Bronchial epithelial cell (primary cell): ENCODE measurements around the gene RAD1. TPM values are rescaled to one million over a fixed set of nuclear protein-coding genes. Genes with fewer than 3 reads are reported as not detected.

Source experiments
- DNase-seq: peaks from one replicate; pipeline ENCODE4 v3.0.0-alpha.2; 2010; ENCODE audit warnings: low read depth
- FAIRE-seq: peaks from 2 replicates; lab custom pipeline; 2011; peaks lifted over from hg19 to GRCh38; lab: Jason Lieb, UNC
- H3K27me3 ChIP-seq: 2 replicates; pipeline ENCODE4 v1.5.1; 2011; ENCODE audit warnings: low read length; ENCODE audit not compliant: control insufficient read depth, insufficient read depth
- H3K36me3 ChIP-seq: 2 replicates; pipeline ENCODE4 v1.5.1; 2011; ENCODE audit warnings: low read length; ENCODE audit not compliant: control insufficient read depth, insufficient read depth
- H3K4me3 ChIP-seq: 2 replicates; pipeline ENCODE4 v1.5.1; 2011; ENCODE audit warnings: mild to moderate bottlenecking, low read depth, low read length, control low read depth
- total RNA-seq: library from RNA; depleted of rRNA; stranded (reverse); fragments of >200 nt; gene quantifications from 2 replicates; pipeline ENCODE4 v1.2.1, GENCODE V29; 2014
- TF ChIP-seq, protein P1 (sequence below): IDR thresholded peaks from 2 replicates; pipeline ENCODE4 v1.5.1; 2011; ENCODE audit warnings: mild to moderate bottlenecking, moderate library complexity, low read length, control low read depth, inconsistent platforms; ENCODE audit not compliant: insufficient read depth, severe bottlenecking

Gene RAD1
- total RNA-seq, 1 donor from 2014 or later: 15.8 TPM

DNA sequence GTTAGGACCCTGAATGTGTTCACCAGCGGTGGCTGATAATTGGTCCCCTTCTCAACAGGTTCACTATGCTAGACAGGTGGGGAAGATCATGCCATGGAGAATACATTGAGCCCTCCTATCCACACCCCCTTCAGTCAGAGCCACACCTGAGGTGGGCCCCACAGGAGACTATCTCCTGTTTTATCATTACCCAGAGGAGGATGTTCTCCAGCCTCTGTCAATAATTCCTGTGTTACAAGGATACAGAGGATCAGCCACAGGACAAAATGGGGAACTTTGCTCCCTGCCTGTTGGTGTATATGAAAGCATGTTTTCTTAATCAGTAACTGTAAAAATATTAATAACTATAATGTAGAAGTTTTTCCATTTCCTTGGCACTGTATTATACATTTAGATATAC, 25.9 kb downstream of the RAD1 start:
- DNase-seq (no peak), FAIRE-seq (no peak)
- no peaks in the 10 kb centered on the region for H3K36me3 ChIP-seq
- no peak overlapping the region for H3K4me3 ChIP-seq
- H3K27me3 ChIP-seq: no peaks in the 10 kb centered on the region
- TF ChIP-seq, protein P1, sequence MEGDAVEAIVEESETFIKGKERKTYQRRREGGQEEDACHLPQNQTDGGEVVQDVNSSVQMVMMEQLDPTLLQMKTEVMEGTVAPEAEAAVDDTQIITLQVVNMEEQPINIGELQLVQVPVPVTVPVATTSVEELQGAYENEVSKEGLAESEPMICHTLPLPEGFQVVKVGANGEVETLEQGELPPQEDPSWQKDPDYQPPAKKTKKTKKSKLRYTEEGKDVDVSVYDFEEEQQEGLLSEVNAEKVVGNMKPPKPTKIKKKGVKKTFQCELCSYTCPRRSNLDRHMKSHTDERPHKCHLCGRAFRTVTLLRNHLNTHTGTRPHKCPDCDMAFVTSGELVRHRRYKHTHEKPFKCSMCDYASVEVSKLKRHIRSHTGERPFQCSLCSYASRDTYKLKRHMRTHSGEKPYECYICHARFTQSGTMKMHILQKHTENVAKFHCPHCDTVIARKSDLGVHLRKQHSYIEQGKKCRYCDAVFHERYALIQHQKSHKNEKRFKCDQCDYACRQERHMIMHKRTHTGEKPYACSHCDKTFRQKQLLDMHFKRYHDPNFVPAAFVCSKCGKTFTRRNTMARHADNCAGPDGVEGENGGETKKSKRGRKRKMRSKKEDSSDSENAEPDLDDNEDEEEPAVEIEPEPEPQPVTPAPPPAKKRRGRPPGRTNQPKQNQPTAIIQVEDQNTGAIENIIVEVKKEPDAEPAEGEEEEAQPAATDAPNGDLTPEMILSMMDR: no peak

DNA sequence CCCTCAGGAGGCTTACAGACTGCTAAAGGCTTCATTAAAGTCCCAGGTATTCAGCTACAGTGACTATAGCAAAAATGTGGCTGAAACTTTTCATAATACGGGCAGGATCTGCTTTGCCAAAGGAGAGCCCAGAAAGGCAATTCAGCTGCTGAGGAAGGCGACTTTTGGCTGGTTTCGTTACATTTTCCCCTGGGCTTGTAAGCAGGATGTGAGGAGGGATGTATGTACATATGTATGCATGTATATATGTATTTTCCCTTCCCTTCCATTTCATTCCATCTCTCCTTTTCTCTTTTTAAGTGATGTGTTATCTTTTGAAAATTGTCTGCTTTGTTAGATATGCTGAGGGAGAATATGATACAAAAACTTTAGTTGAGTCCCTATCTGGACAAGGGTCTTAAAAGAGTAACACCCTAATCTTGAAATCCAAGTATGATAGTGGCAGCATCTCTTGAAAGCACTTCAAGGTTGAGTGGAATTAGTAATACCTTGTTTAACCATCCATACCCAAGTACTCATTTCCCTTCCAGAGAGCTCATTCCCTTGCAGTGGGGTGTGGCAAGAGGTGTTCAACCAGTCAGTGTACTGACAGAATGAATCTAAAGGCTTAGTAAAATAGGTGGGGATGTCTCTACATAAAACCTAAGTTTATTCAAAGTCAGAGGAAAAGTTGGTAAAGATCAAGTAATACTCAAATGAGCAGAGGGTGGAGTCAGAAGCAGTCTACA, 28.7 kb downstream of the RAD1 start:
- DNase-seq: peak; percentile 25
- no peak for FAIRE-seq
- H3K27me3 ChIP-seq: no peaks in the 10 kb centered on the region
- TF ChIP-seq, protein P1: no peak
- no peak overlapping the region for H3K4me3 ChIP-seq
- H3K36me3 ChIP-seq: no peaks in the 10 kb centered on the region

DNA sequence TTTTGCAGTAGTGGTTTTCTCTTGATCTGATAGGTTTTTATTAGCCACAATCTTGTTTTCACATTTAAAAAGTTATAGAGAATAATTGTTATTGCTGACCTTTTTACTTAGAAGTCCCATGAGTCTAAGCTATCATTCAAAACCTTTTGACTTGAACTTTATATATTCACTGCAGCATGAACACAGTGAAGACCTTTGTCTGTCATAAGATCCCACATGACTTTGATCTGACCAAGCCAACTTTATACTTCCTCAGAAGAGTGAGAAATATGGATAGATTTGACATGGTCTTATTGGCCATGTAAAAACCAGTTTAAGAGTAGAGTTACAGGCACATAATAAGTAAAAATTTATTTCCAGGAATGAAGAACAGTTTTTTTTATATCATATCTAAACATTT, 34.1 kb downstream of the RAD1 start:
- Histone ChIP-seq H3K36me3 (no peaks in the 10 kb centered on the region), H3K27me3 (no peaks in the 10 kb centered on the region), H3K4me3 (no peak overlapping the region)
- FAIRE-seq: no peak
- TF ChIP-seq, protein P1: no peak
- DNase-seq: no peak

DNA sequence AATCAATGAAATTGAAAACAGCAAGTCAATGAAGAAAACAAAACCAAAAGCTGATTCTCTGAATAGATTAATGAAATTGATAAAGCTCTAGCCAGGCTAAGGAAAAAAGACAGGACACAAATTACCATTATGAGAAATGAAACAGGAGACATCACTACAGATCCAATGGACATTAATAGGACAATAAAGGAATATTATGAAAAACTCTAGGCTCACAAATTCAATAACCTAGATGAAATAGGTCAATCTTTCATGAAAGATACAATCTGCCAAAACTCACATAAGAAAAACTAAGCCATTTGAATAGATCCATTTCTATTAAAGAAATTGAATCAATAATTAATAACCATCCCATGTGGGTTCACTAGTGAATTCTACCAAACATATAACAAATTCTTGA, 39.0 kb downstream of the RAD1 start:
- Histone ChIP-seq H3K36me3 (no peaks in the 10 kb centered on the region), H3K4me3 (no peak overlapping the region), H3K27me3 (no peaks in the 10 kb centered on the region)
- TF ChIP-seq, protein P1: no peak
- FAIRE-seq (no peak), DNase-seq (no peak)

DNA sequence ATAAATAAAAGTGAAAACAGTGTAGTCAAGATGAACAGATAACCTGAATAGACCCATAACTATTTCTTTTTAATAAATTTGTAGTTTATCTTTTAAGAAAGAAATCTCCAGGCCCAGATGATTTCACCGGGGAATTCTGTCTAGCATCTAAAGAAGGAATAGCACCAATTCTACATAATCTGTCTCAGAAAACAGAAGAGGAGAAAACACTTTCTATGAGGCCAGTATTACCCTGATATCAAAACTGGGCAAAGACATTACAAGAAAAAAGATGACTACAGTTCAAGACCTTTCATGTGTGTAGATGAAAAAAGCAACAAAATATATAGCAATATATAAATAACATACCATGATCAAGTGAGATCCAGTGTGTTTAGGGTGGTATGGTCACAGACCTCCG, 44.9 kb downstream of the RAD1 start:
- H3K36me3 ChIP-seq: no peaks in the 10 kb centered on the region
- no peaks in the 10 kb centered on the region for H3K27me3 ChIP-seq
- TF ChIP-seq, protein P1: no peak
- DNase-seq: no peak
- no peak overlapping the region for H3K4me3 ChIP-seq
- FAIRE-seq: no peak

DNA sequence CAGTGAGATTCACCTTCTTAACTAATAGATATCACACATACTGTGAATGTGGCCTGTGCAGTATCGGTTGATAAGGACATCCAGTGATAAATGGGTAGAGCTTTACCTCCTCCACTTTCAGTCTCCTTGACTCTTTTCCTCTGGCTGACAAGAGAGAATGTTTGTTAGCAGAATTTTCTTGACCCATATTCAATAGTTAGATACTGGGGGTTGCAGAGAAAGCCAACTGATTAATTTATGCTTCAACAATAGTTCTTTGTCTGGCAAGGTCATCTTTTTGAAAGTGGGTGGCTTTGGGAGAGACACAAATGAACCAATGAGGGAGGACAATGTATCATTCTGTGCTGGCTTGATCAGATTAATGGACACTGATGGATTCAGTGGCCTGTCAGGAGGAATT, 46.0 kb downstream of the RAD1 start:
- FAIRE-seq: no peak
- Histone ChIP-seq H3K27me3 (no peaks in the 10 kb centered on the region), H3K4me3 (no peak overlapping the region), H3K36me3 (no peaks in the 10 kb centered on the region)
- TF ChIP-seq, protein P1: no peak
- no peak for DNase-seq
